H1 (cell line): Measurements from ENCODE around the gene XPOT. TPM values are rescaled to one million over a fixed set of nuclear protein-coding genes. Genes with fewer than 3 reads are reported as not detected.

Experiments
- CTCF ChIA-PET: fragments of 300-600 bp; sonication (Branson Sonifier 250); formaldehyde crosslinking; loops from one replicate; lab custom pipeline; 2021; ENCODE audit not compliant: partially characterized antibody; lab: Charles Lee
- POLR2A ChIA-PET: fragments of 300-600 bp; sonication (Branson Sonifier 250); formaldehyde crosslinking; loops from one replicate; lab custom pipeline; 2021; ENCODE audit warnings: inconsistent platforms; ENCODE audit not compliant: partially characterized antibody; lab: Charles Lee
- DNase-seq, 2 experiments: peaks; one replicate each; pipeline versions ENCODE4 v3.0.0 to v3.0.0-alpha.2; 2010 to 2022; ENCODE audit warnings: low spot score in 2 of 2, low read depth in 1 of 2, mixed read lengths in 1 of 2
- FAIRE-seq: peaks from 2 replicates; lab custom pipeline; 2011; peaks lifted over from hg19 to GRCh38; lab: Jason Lieb, UNC
- H2AFZ ChIP-seq: 2 replicates; pipeline ENCODE4 v1.8.1; 2012; ENCODE audit warnings: low read length, inconsistent platforms
- H2AK5ac ChIP-seq: 2 replicates; pipeline ENCODE4 v1.6.1; 2013; ENCODE audit warnings: low read depth, low read length
- H2BK120ac ChIP-seq: replicated peaks from 2 replicates; pipeline ENCODE3; 2013; ENCODE audit warnings: low read depth, low read length, inconsistent platforms
- H2BK12ac ChIP-seq: 2 replicates; pipeline ENCODE4 v1.6.1; 2013; ENCODE audit warnings: low read depth, low read length
- H2BK15ac ChIP-seq: 2 replicates; pipeline ENCODE4 v1.6.1; 2013; ENCODE audit warnings: low read length
- H2BK20ac ChIP-seq: 2 replicates; pipeline ENCODE4 v1.6.1; 2013; ENCODE audit warnings: low read length
- H2BK5ac ChIP-seq: 2 replicates; pipeline ENCODE4 v1.6.1; 2013; ENCODE audit warnings: low read depth, low read length
- H3K14ac ChIP-seq: 2 replicates; pipeline ENCODE4 v1.6.1; 2013; ENCODE audit warnings: inconsistent platforms; ENCODE audit not compliant: insufficient read length
- H3K18ac ChIP-seq: 2 replicates; pipeline ENCODE4 v1.6.1; 2013; ENCODE audit warnings: low read length; ENCODE audit errors: extremely low read depth
- H3K23ac ChIP-seq: 2 replicates; pipeline ENCODE4 v1.6.1; 2013; ENCODE audit warnings: inconsistent platforms; ENCODE audit not compliant: insufficient read length
- H3K23me2 ChIP-seq: 2 replicates; pipeline ENCODE4 v1.6.1; 2013; ENCODE audit warnings: low read depth, low read length
- H3K27ac ChIP-seq: 2 replicates; pipeline ENCODE4 v1.6.1; 2011; ENCODE audit warnings: low read depth, low read length, inconsistent platforms
- H3K27me3 ChIP-seq, 4 experiments: replicated peaks in 1 of 4; 1 replicate in 1 of 4; 2 replicates in 3 of 4; pipeline versions ENCODE4 v1.6.1 to v1.8.1; 2011 to 2013; ENCODE audit warnings: low read length in 3 of 4, mild to moderate bottlenecking in 3 of 4, inconsistent platforms in 2 of 4, mixed read lengths in 2 of 4, moderate library complexity in 1 of 4; ENCODE audit not compliant: control insufficient read depth in 3 of 4, insufficient read depth in 3 of 4; ENCODE audit errors: extremely low read depth in 1 of 4
- H3K36me3 ChIP-seq, 4 experiments: 2 replicates each; pipeline versions ENCODE4 v1.6.1 to v1.8.1; 2011 to 2013; ENCODE audit warnings: mild to moderate bottlenecking in 4 of 4, low read length in 3 of 4, moderate library complexity in 2 of 4, control low read depth in 1 of 4, inconsistent platforms in 1 of 4; ENCODE audit not compliant: insufficient read depth in 4 of 4, control insufficient read depth in 2 of 4
- H3K4ac ChIP-seq: replicated peaks from 2 replicates; pipeline ENCODE3; 2013; ENCODE audit warnings: low read length, low read depth, mixed read lengths, inconsistent platforms; ENCODE audit not compliant: insufficient read length
- H3K4me1 ChIP-seq, 4 experiments: replicated peaks in 1 of 4; 1 replicate in 1 of 4; 2 replicates in 3 of 4; pipeline versions ENCODE4 v1.6.1 to v1.8.1; 2011 to 2013; ENCODE audit warnings: low read length in 3 of 4, inconsistent platforms in 2 of 4, mixed read lengths in 1 of 4; ENCODE audit not compliant: insufficient read depth in 4 of 4, control insufficient read depth in 3 of 4
- H3K4me2 ChIP-seq, 2 experiments: 2 replicates each; pipeline versions ENCODE4 v1.6.1 to v1.8.1; 2011 to 2013; ENCODE audit warnings: low read depth in 2 of 2, low read length in 2 of 2, control low read depth in 1 of 2, inconsistent platforms in 1 of 2, mild to moderate bottlenecking in 1 of 2; ENCODE audit not compliant: insufficient read depth in 1 of 2
- H3K4me3 ChIP-seq, 4 experiments: fragments of 200-600, 300-600 bp in 1 of 4; sonication (generic), shearing (Covaris generic), sonication (Bioruptor Twin) in 1 of 4; 2 replicates each; pipeline versions ENCODE4 v1.5.1 to v1.8.1; 2011 to 2016; ENCODE audit warnings: low read length in 4 of 4, low read depth in 3 of 4, control low read depth in 2 of 4, inconsistent platforms in 2 of 4, mild to moderate bottlenecking in 2 of 4, mixed read lengths in 1 of 4, moderate library complexity in 1 of 4; ENCODE audit not compliant: insufficient read depth in 2 of 4; ENCODE audit errors: extremely low read depth in 1 of 4
- H3K56ac ChIP-seq: replicated peaks from 2 replicates; pipeline ENCODE3; 2013; ENCODE audit warnings: low read depth, mild to moderate bottlenecking, mixed read lengths, low read length, inconsistent platforms; ENCODE audit not compliant: insufficient read length
- H3K79me1 ChIP-seq: 2 replicates; pipeline ENCODE4 v1.6.1; 2013; ENCODE audit warnings: low read depth, low read length, control low read depth
- H3K79me2 ChIP-seq, 2 experiments: 2 replicates each; pipeline versions ENCODE4 v1.6.1 to v1.8.1; 2012 to 2013; ENCODE audit warnings: low read length in 2 of 2, mild to moderate bottlenecking in 2 of 2, inconsistent platforms in 1 of 2; ENCODE audit not compliant: insufficient read depth in 2 of 2, control insufficient read depth in 1 of 2
- H3K9ac ChIP-seq, 4 experiments: replicated peaks in 1 of 4; 1 replicate in 1 of 4; 2 replicates in 3 of 4; pipeline versions ENCODE4 v1.6.1 to v1.8.1; 2011 to 2013; ENCODE audit warnings: low read depth in 3 of 4, low read length in 3 of 4, control low read depth in 2 of 4, mild to moderate bottlenecking in 2 of 4, moderate library complexity in 2 of 4, inconsistent platforms in 1 of 4; ENCODE audit errors: extremely low read depth in 1 of 4
- H3K9me3 ChIP-seq, 2 experiments: 2 replicates each; pipeline versions ENCODE4 v1.6.1 to v1.8.1; 2012 to 2013; ENCODE audit warnings: mild to moderate bottlenecking in 2 of 2, moderate library complexity in 2 of 2, control low read depth in 1 of 2, inconsistent platforms in 1 of 2, low read depth in 1 of 2, low read length in 1 of 2, mixed read lengths in 1 of 2; ENCODE audit not compliant: insufficient read depth in 2 of 2
- H4K20me1 ChIP-seq, 2 experiments: replicated peaks in 1 of 2; 2 replicates each; pipeline versions ENCODE3 to v1.8.1; 2011 to 2013; ENCODE audit warnings: inconsistent platforms in 2 of 2, low read length in 2 of 2, mild to moderate bottlenecking in 1 of 2; ENCODE audit not compliant: insufficient read depth in 2 of 2, control insufficient read depth in 1 of 2
- H4K5ac ChIP-seq: 2 replicates; pipeline ENCODE4 v1.6.1; 2013; ENCODE audit warnings: low read length, low read depth, mixed read lengths, inconsistent platforms; ENCODE audit not compliant: insufficient read length
- H4K8ac ChIP-seq: 2 replicates; pipeline ENCODE4 v1.8.0; 2013; ENCODE audit warnings: mild to moderate bottlenecking, moderate library complexity, low read length, inconsistent platforms; ENCODE audit not compliant: insufficient read depth; ENCODE audit errors: extremely low read depth
- H4K91ac ChIP-seq: replicated peaks from 2 replicates; pipeline ENCODE3; 2013; ENCODE audit warnings: low read length, mixed read lengths, inconsistent platforms; ENCODE audit not compliant: insufficient read length
- ASH2L ChIP-seq: fragments of 200-600, 300-600 bp; sonication (generic); IDR thresholded peaks from one replicate; pipeline ENCODE4 v1.7.1; 2017; ENCODE audit warnings: low read length
- BCL11A ChIP-seq, 2 experiments: IDR thresholded peaks; one replicate each; pipeline ENCODE4 v1.6.1; 2011; ENCODE audit warnings: low read depth in 2 of 2, low read length in 2 of 2, mild to moderate bottlenecking in 2 of 2
- CHD2 ChIP-seq: IDR thresholded peaks from 2 replicates; pipeline ENCODE4 v1.6.1; 2012; ENCODE audit warnings: low read length, improper control_type of control experiment
- JUN ChIP-seq: IDR thresholded peaks from 2 replicates; pipeline ENCODE4 v1.6.1; 2011; ENCODE audit warnings: low read depth, mild to moderate bottlenecking, improper control_type of control experiment, low read length
- JUND ChIP-seq: IDR thresholded peaks from 2 replicates; pipeline ENCODE4 v1.6.1; 2011; ENCODE audit warnings: mild to moderate bottlenecking, improper control_type of control experiment, low read length
- MAFK ChIP-seq: IDR thresholded peaks from 2 replicates; pipeline ENCODE4 v1.6.1; 2012; ENCODE audit warnings: low read depth, mild to moderate bottlenecking, improper control_type of control experiment, low read length
- RFX5 ChIP-seq: IDR thresholded peaks from 2 replicates; pipeline ENCODE4 v1.6.1; 2011; ENCODE audit warnings: low read depth, low read length, improper control_type of control experiment, borderline replicate concordance
- TAF7 ChIP-seq: optimal IDR thresholded peaks from 2 replicates; pipeline ENCODE3; 2011; ENCODE audit warnings: low read depth, mild to moderate bottlenecking, inconsistent platforms, low read length, moderate library complexity, borderline replicate concordance
- WGBS, 2 experiments: shearing (Covaris generic) in 1 of 2; methylation state at CpG; one replicate each; pipeline versions ENCODE4 v1.1.6 to v1.1.7; 2013 to 2015; ENCODE audit warnings: low lambda C conversion rate in 2 of 2, mixed read lengths in 2 of 2, inconsistent platforms in 1 of 2, low coverage in 1 of 2, missing lambda C conversion rate in 1 of 2; ENCODE audit not compliant: insufficient replicate concordance in 2 of 2, insufficient coverage in 1 of 2, insufficient read length in 1 of 2; ENCODE audit errors: extremely low coverage in 1 of 2, missing lambda C conversion rate in 1 of 2; 5-methylcytosine and 5-hydroxymethylcytosine counted together
- polyA plus RNA-seq, 7 experiments: library from polyadenylated mRNA; depleted of rRNA in 3 of 7; stranded (reverse) in 5 of 7; unstranded in 2 of 7; fragments of >200 nt in 5 of 7; fragments of 200-250 nt in 2 of 7; gene quantifications; 1 replicate in 5 of 7; 2 replicates in 1 of 7; 4 replicates in 1 of 7; pipeline versions ENCODE4 v1.2.1 to v1.2.3, GENCODE V29; 2011 to 2013; ENCODE audit warnings: missing spikeins in 2 of 7, mixed read lengths in 2 of 7
- total RNA-seq: library from RNA; stranded (reverse); fragmentation: NEBNext Ultra II Directional; extraction: Animal tissue kit (Norgen Biotek cat#: 25700); gene quantifications from 2 replicates; pipeline ENCODE4 v1.2.1, GENCODE V29; 2021

Gene XPOT
- total and polyA plus RNA-seq, 2 of the 8 experiments (the other 6 are each of a cell fraction or from before 2014, with no cell fraction given) = 38.8 to 176 TPM

- Histone ChIP-seq H2BK20ac (no peak overlapping the region), H2BK5ac (no peak overlapping the region), H4K20me1 (no peaks in the 10 kb centered on the region), H3K14ac (no peak overlapping the region), H4K91ac (no peak overlapping the region), H2BK12ac (no peak overlapping the region), H3K4me1 (peaks cover 0 to 2% (median 0%) of the 10 kb centered on the region in 4 experiments; a peak in 3 of 7 replicates), H2BK15ac (no peak overlapping the region), H3K79me1 (no peaks in the 10 kb centered on the region), H2AFZ (no peak overlapping the region), H3K23ac (no peak overlapping the region), H3K9ac (no peak overlapping the region), H3K4me3 (no peak overlapping the region), H3K4me2 (peak overlapping the region in 1 of 2 experiments; percentile 52; a peak in 1 of 4 replicates), H2BK120ac (no peak overlapping the region), H3K18ac (no peak overlapping the region), H3K79me2 (no peaks in the 10 kb centered on the region), H3K9me3 (no peaks in the 10 kb centered on the region), H3K27me3 (peaks cover 0 to 8% (median 2%) of the 10 kb centered on the region in 4 experiments; a peak in 5 of 7 replicates), H3K36me3 (no peaks in the 10 kb centered on the region), H3K56ac (no peak overlapping the region), H3K27ac (no peak overlapping the region), H2AK5ac (no peak overlapping the region), H3K4ac (no peak overlapping the region), H4K5ac (no peak overlapping the region), H3K23me2 (no peaks in the 10 kb centered on the region), H4K8ac (peak overlapping the region; percentile 48; the same call in 1 of the 2 replicates)
- WGBS, 2 experiments = 90% methylated on average over 18 of the region's 18 CpGs; no CpG with 5 or more reads in 1 of the 2 experiments
- ChIA-PET POLR2A (interaction anchor here (1.5 to 1.7 kb wide), 4 partner anchors 10 to 28 kb away, joined by 4 to 7 read pairs (median 5); partner anchors contain the start of gene XPOT), CTCF (interaction anchor here (0.7 to 1.3 kb wide), 3 partner anchors 9 to 308 kb away, joined by 3 read pairs; no protein-coding TSS in a partner anchor)
- DNase-seq (no peak), FAIRE-seq (no peak)
- TF ChIP-seq JUN (no peak), CHD2 (no peak), ASH2L (no peak), BCL11A (IDR thresholded peaks at IDR 0.05; ENCODE audit: low read depth in 2 of 2, low read length in 2 of 2) (no peak), MAFK (no peak), TAF7 (no peak), RFX5 (no peak), JUND (no peak)
These were observed 15.0 kb upstream of the XPOT start for GRCh38 chr12:64389154-64389553.
